Calu3 (cell line): ENCODE data around the gene G3BP2. TPM values are rescaled to one million over a fixed set of nuclear protein-coding genes. Genes with fewer than 3 reads are reported as not detected.

Experiments
- BruUV-seq: library from RNA; stranded (reverse); fragments of 400-500 nt; replicated peaks from 2 replicates; lab custom pipeline; 2021; lab: Mats Ljungman, UMichigan
- CTCF ChIA-PET: fragments of 300-600 bp; sonication (Branson Sonifier 250); formaldehyde crosslinking; loops from one replicate; lab custom pipeline; 2022; ENCODE audit warnings: antibody characterized with exemption; lab: Charles Lee
- DNase-seq: peaks from one replicate; pipeline ENCODE4 v3.0.0; 2022
- H3K27ac Mint-ChIP-seq: one replicate; pipeline ENCODE4 v1.8.0; 2022; ENCODE audit warnings: mixed read lengths; ENCODE audit not compliant: unreplicated experiment
- H3K27me3 Mint-ChIP-seq: one replicate; pipeline ENCODE4 v1.8.0; 2022; ENCODE audit warnings: mixed read lengths; ENCODE audit not compliant: unreplicated experiment
- H3K36me3 Mint-ChIP-seq: one replicate; pipeline ENCODE4 v1.8.0; 2022; ENCODE audit warnings: mild to moderate bottlenecking, moderate library complexity, mixed read lengths; ENCODE audit not compliant: insufficient read depth, unreplicated experiment
- H3K4me1 Mint-ChIP-seq: one replicate; pipeline ENCODE4 v1.8.0; 2022; ENCODE audit warnings: mild to moderate bottlenecking, low read depth, mixed read lengths; ENCODE audit not compliant: unreplicated experiment
- H3K4me3 Mint-ChIP-seq: one replicate; pipeline ENCODE4 v1.8.0; 2022; ENCODE audit warnings: mild to moderate bottlenecking, low read depth, moderate library complexity, mixed read lengths; ENCODE audit not compliant: unreplicated experiment
- H3K9me3 Mint-ChIP-seq: one replicate; pipeline ENCODE4 v1.8.0; 2022; ENCODE audit warnings: low read depth, mixed read lengths; ENCODE audit not compliant: unreplicated experiment
- intact Hi-C: fragments of 100-400 bp; cut with micrococcal nuclease; formaldehyde crosslinking; loops from one replicate; pipeline ENCODE4 v1.10.0; 2022; ENCODE audit not compliant: unreplicated experiment
- total RNA-seq: library from RNA; stranded (reverse); gene quantifications from 2 replicates; pipeline ENCODE4 v1.2.3, GENCODE V29; 2022
- TF ChIP-seq, protein P1 (sequence below): fragments of 200-600 bp; IDR thresholded peaks from one replicate; pipeline ENCODE4 v1.8.0; 2022; ENCODE audit warnings: antibody characterized with exemption; ENCODE audit not compliant: unreplicated experiment

G3BP2 gene
- total RNA-seq, 1 experiment from 2014 or later, result 128 TPM

DNA sequence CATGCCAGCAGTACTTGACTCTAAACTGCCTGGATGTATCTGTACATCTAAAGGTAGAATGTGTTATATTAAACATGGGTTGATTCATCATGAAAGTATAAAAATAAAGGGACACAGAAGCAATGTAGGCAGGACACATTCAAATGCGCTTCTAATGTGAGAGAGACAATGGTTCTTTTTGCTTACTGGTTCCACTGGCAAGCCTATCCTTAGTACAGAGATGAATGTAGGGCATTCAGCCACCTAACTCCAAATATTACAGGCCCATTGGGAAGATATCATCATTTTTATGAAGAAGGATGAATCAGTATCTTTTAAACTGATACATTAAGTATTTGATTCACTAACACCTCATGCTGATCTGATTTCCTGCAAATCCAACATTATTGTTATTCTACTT is 60.9 kb downstream of the G3BP2 start:
- no peaks in the 10 kb centered on the region for H3K27me3 Mint-ChIP-seq
- TF ChIP-seq, protein P1, sequence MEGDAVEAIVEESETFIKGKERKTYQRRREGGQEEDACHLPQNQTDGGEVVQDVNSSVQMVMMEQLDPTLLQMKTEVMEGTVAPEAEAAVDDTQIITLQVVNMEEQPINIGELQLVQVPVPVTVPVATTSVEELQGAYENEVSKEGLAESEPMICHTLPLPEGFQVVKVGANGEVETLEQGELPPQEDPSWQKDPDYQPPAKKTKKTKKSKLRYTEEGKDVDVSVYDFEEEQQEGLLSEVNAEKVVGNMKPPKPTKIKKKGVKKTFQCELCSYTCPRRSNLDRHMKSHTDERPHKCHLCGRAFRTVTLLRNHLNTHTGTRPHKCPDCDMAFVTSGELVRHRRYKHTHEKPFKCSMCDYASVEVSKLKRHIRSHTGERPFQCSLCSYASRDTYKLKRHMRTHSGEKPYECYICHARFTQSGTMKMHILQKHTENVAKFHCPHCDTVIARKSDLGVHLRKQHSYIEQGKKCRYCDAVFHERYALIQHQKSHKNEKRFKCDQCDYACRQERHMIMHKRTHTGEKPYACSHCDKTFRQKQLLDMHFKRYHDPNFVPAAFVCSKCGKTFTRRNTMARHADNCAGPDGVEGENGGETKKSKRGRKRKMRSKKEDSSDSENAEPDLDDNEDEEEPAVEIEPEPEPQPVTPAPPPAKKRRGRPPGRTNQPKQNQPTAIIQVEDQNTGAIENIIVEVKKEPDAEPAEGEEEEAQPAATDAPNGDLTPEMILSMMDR, result no peak
- no peaks in the 10 kb centered on the region for H3K9me3 Mint-ChIP-seq
- CTCF ChIA-PET, result no interaction called here
- H3K36me3 Mint-ChIP-seq, result no peaks in the 10 kb centered on the region
- intact Hi-C loops, result no loop called here
- no peak overlapping the region for H3K4me3 Mint-ChIP-seq
- DNase-seq, result no peak
- H3K27ac Mint-ChIP-seq, result no peak overlapping the region
- BruUV-seq, result no TSS peak
- no peaks in the 10 kb centered on the region for H3K4me1 Mint-ChIP-seq

DNA sequence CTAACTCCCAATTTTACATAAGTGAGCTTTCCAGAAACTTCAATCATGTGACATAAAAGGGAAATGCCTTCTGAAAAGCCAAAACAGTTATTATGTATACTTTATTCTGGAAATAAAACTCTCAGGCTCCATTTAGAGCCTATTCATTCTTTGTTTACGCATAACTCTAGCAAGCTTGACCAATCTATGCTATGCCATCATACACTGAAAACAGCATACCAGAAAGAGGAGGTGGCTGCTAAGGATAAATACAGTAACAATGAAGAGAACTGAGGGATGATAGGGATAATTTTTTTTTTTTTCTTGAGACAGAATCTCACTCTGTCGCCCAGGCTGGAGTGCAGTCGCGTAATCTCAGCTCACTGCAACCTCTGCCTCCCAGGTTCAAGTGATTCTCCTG is 67.3 kb downstream of the G3BP2 start:
- DNase-seq, result no peak
- no peaks in the 10 kb centered on the region for H3K27me3 Mint-ChIP-seq
- no peaks in the 10 kb centered on the region for H3K9me3 Mint-ChIP-seq

DNA sequence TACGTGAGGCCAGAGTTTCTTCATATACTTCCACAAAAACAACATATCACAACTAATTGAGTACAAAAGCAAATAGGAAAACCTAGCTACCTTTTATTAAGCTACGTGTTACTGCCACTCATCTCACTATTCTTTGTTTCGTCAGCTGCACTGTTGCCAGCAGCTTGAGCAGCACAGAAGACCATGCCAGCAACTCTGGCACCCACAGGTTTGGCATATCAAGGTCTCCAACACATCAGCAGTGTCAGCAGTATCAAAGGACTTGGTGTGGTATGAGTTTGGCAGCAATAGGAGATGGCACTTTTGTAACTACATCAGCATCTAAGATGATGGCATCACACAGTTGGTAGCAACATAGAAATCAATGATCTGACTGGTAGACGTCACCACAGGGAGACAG is 73.6 kb downstream of the G3BP2 start:
- Mint-ChIP-seq H3K36me3 (no peaks in the 10 kb centered on the region), H3K27me3 (no peaks in the 10 kb centered on the region), H3K4me1 (no peaks in the 10 kb centered on the region), H3K9me3 (no peaks in the 10 kb centered on the region), H3K27ac (no peak overlapping the region), H3K4me3 (no peak overlapping the region)
- intact Hi-C loops, result no loop called here
- TF ChIP-seq, protein P1, result no peak
- CTCF ChIA-PET, result no interaction called here
- BruUV-seq, result no TSS peak
- DNase-seq, result no peak

More for the DNA sequence above, 67.3 kb downstream of the G3BP2 start:
- no peaks in the 10 kb centered on the region for H3K36me3 Mint-ChIP-seq
- TF ChIP-seq, protein P1, result no peak
- no peak overlapping the region for H3K27ac Mint-ChIP-seq
- no peak overlapping the region for H3K4me3 Mint-ChIP-seq
- intact Hi-C loops, result no loop called here
- BruUV-seq, result no TSS peak
- H3K4me1 Mint-ChIP-seq, result no peaks in the 10 kb centered on the region
- CTCF ChIA-PET, result no interaction called here

DNA sequence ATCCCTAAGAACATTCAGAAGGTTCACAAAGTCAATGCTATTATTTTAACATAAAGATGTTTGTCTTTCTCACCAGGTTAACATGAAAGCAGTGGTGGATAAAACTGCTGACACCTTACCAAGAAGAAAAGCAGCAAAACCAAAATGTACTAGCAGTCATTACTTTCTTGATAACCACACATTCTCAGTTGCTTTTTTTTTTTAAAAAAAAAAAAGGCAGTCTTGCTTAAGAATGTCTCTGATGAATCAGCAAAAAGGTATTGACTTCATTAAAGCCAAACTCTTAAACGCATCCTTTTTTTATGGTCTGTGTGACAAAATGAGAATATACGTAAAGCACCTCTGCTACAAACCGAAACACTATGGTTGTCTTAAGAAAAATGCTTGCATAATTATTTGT is 74.8 kb downstream of the G3BP2 start:
- Mint-ChIP-seq H3K27me3 (no peaks in the 10 kb centered on the region), H3K9me3 (no peaks in the 10 kb centered on the region), H3K27ac (no peak overlapping the region), H3K36me3 (no peaks in the 10 kb centered on the region), H3K4me1 (no peaks in the 10 kb centered on the region), H3K4me3 (no peak overlapping the region)
- no TSS peak for BruUV-seq
- DNase-seq, result no peak
- CTCF ChIA-PET, result no interaction called here
- TF ChIP-seq, protein P1, result no peak
- intact Hi-C loops, result no loop called here
